ENCODE measurements around the gene SPAG5.

DNA sequence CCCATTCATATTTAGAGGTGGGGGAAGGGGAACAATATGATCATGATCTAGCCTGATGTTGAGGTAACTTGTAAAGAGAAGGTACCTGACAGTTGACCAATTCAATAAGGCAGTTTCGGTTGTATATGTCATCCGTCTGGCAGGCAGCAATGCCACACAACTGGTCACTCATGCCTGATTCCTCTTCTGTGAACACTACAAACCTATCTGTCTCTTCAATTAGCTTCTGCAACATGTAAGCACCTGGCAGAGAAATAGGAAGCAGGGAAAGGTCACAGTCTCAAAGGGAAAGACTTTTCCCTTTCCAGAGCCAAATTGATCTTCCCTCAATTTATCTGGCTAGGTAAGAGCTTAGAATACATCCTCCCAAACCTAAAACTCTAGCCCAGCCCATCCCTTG lies 25.3 kb upstream of the SPAG5 start:
- TF ChIP-seq POLR2A (IDR thresholded peaks at IDR 0.05; ENCODE audit: low read depth, low read length) (no peak), POLR2AphosphoS5 (IDR thresholded peaks at IDR 0.05; ENCODE audit: low read depth, low read length) (no peak), TAF1 (IDR thresholded peaks at IDR 0.05; ENCODE audit: borderline replicate concordance, low read depth, low read length) (no peak)

All from GM12892 (cell line).